ENCODE data around the gene IGFBP2. TPM values are rescaled to one million over a fixed set of nuclear protein-coding genes. Genes with fewer than 3 reads are reported as not detected.

IGFBP2 gene
- total and polyA plus RNA-seq, 2 experiments from 2014 or later, result 163 to 338 TPM

DNA sequence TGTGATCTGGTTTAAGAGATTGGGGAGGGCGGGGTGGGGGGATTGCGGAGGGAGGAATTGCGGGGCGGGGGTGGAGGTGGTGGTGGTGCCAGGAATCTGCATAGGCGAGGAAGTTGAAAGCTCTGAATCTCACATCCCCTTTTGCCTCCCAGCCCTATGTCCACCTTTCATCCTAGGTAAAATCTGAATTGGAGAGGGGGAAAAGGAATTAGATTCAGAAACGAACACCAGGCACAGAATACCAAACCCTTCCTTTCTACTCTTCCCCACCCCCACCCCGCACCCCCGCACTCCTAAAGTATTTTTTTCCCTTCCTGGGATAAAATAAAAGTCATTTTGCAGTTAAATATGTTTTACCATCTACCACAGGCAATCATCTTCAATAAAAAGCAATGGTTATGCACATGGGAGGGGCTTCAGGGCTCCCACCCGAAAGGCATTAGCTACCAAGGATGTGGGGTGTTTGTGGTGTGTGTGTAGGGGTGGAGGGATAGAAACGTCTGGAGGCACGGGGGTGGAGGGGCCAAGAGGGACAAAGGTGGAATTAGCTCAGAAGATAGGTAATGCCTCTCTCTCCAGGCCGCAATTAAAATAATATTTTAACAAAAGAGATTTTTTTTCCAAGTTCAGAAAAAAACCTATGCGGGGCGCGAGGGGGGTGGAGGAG is 60.3 kb downstream of the IGFBP2 start:
- Histone ChIP-seq H3K9me3 (ENCODE audit: low read depth) (no peaks in the 10 kb centered on the region), H3K4me2 (peak overlapping the region; percentile 94), H3K4me3 (peak overlapping the region; percentile 61), H2AFZ (peak overlapping the region; percentile 24), H4K20me1 (ENCODE audit: insufficient read depth, poor library complexity, severe bottlenecking) (peaks cover 21% of the 10 kb centered on the region), H3K27me3 (no peaks in the 10 kb centered on the region), H3K79me2 (peaks cover 48% of the 10 kb centered on the region), H3K27ac (peak overlapping the region; percentile 88), H3K9me2 (replicated peaks; ENCODE audit: insufficient read depth) (no peaks in the 10 kb centered on the region), H3K36me3 (replicated peaks; ENCODE audit: insufficient read depth, low read depth) (no peaks in the 10 kb centered on the region), H3K4me1 (ENCODE audit: insufficient read depth) (peaks cover 43% of the 10 kb centered on the region)
- no peak for DNase-seq (ENCODE audit: low spot score)
- no peak for TF ChIP-seq EZH2phosphoT487 (IDR thresholded peaks at IDR 0.05; ENCODE audit: low read depth, severe bottlenecking, unreplicated experiment)
- 3% methylated on average over 12 of the region's 15 CpGs for WGBS (ENCODE audit: low lambda C conversion rate, missing lambda C conversion rate)

DNA sequence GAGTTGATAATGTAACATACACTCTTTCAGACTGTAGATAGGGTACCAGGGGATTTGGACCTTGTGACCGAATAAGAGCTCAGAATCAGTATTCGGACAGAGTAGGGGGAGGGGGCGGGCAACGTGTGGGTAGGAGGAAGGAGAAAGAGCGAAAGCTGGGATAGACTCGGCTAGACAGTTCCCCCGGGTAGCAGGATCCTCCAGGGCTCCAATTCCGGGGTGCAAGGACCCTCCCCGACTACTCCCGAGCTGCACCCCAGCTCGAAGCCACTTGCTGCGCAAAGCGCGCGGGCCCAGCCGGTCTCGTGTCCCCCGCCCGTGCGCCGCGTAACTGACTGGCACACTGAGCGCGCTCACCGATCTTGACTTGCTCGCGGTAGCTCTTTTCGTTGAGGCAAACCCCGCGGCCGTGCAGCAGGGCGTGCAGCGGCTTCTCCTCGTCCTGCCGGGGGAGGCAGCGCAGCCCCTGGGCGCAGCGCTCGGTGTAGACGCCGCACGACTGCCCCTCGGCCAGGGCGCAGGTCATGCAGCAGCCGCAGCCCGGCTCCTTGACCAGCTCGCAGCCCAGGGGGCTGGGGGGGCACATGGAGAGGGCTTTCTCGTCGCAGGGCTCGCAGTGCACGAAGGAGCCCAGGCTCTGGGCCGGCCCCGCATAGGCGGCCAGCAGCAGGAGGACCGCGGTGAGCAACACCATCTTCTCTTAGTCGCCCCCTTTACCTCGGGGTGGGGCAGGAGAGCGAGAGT is 61.0 kb downstream of the IGFBP2 start:
- DNase-seq (ENCODE audit: low spot score), result peak; percentile 77
- peak overlapping the region; percentile 61 for H3K4me3 ChIP-seq
- H3K9me2 ChIP-seq (replicated peaks; ENCODE audit: insufficient read depth), result no peaks in the 10 kb centered on the region
- H3K9me3 ChIP-seq (ENCODE audit: low read depth), result no peaks in the 10 kb centered on the region
- H3K4me1 ChIP-seq (ENCODE audit: insufficient read depth), result peaks cover 48% of the 10 kb centered on the region
- TF ChIP-seq EZH2 (IDR thresholded peaks at IDR 0.05; ENCODE audit: borderline replicate concordance) (peak; percentile 32), EZH2phosphoT487 (IDR thresholded peaks at IDR 0.05; ENCODE audit: low read depth, severe bottlenecking, unreplicated experiment) (no peak)
- TF ChIP-seq, protein P1, sequence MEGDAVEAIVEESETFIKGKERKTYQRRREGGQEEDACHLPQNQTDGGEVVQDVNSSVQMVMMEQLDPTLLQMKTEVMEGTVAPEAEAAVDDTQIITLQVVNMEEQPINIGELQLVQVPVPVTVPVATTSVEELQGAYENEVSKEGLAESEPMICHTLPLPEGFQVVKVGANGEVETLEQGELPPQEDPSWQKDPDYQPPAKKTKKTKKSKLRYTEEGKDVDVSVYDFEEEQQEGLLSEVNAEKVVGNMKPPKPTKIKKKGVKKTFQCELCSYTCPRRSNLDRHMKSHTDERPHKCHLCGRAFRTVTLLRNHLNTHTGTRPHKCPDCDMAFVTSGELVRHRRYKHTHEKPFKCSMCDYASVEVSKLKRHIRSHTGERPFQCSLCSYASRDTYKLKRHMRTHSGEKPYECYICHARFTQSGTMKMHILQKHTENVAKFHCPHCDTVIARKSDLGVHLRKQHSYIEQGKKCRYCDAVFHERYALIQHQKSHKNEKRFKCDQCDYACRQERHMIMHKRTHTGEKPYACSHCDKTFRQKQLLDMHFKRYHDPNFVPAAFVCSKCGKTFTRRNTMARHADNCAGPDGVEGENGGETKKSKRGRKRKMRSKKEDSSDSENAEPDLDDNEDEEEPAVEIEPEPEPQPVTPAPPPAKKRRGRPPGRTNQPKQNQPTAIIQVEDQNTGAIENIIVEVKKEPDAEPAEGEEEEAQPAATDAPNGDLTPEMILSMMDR (IDR thresholded peaks at IDR 0.05; ENCODE audit: poor library complexity), result no peak
- peak overlapping the region; percentile 24 for H2AFZ ChIP-seq
- peaks cover 41% of the 10 kb centered on the region for H3K79me2 ChIP-seq
- H3K27me3 ChIP-seq, result no peaks in the 10 kb centered on the region
- H4K20me1 ChIP-seq (ENCODE audit: insufficient read depth, poor library complexity, severe bottlenecking), result peaks cover 17% of the 10 kb centered on the region
- H3K27ac ChIP-seq, result peak overlapping the region; percentile 88
- H3K4me2 ChIP-seq, result peak overlapping the region; percentile 94
- under 1% methylated on average over 46 of the region's 59 CpGs for WGBS (ENCODE audit: low lambda C conversion rate, missing lambda C conversion rate)
- H3K36me3 ChIP-seq (replicated peaks; ENCODE audit: insufficient read depth, low read depth), result no peaks in the 10 kb centered on the region

DNA sequence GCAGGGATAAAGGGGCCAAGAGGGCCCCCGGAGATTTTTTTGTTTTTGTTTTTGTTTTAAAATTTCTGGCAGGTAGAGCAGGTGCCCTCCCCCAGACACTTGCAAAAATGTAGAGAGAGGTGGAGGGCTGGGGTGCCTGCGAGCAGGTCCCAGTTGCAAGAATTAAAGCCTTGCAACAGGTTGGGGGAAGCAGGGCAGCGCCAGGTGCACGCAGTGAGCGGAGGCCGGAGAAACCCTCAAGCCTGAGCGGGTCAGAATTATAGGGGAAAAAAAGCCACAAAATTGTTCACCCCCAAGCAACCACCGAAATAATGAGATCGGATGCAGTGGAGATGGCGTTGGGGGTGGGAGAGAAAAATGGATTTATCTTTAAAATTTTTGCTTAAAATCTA is 61.6 kb downstream of the IGFBP2 start:
- WGBS (ENCODE audit: low lambda C conversion rate, missing lambda C conversion rate), result 7% methylated on average over 10 of the region's 10 CpGs
- Histone ChIP-seq H3K9me3 (ENCODE audit: low read depth) (no peaks in the 10 kb centered on the region), H3K79me2 (peaks cover 35% of the 10 kb centered on the region), H3K4me1 (ENCODE audit: insufficient read depth) (peaks cover 54% of the 10 kb centered on the region), H2AFZ (no peak overlapping the region), H3K36me3 (replicated peaks; ENCODE audit: insufficient read depth, low read depth) (no peaks in the 10 kb centered on the region), H3K27me3 (no peaks in the 10 kb centered on the region), H3K4me3 (peak overlapping the region; percentile 61), H3K9me2 (replicated peaks; ENCODE audit: insufficient read depth) (no peaks in the 10 kb centered on the region), H3K4me2 (peak overlapping the region; percentile 94), H3K27ac (peak overlapping the region; percentile 88), H4K20me1 (ENCODE audit: insufficient read depth, poor library complexity, severe bottlenecking) (peaks cover 12% of the 10 kb centered on the region)
- DNase-seq (ENCODE audit: low spot score), result no peak
- TF ChIP-seq, protein P1 (IDR thresholded peaks at IDR 0.05; ENCODE audit: poor library complexity), result no peak
- TF ChIP-seq EZH2 (IDR thresholded peaks at IDR 0.05; ENCODE audit: borderline replicate concordance) (no peak), EZH2phosphoT487 (IDR thresholded peaks at IDR 0.05; ENCODE audit: low read depth, severe bottlenecking, unreplicated experiment) (no peak)

DNA sequence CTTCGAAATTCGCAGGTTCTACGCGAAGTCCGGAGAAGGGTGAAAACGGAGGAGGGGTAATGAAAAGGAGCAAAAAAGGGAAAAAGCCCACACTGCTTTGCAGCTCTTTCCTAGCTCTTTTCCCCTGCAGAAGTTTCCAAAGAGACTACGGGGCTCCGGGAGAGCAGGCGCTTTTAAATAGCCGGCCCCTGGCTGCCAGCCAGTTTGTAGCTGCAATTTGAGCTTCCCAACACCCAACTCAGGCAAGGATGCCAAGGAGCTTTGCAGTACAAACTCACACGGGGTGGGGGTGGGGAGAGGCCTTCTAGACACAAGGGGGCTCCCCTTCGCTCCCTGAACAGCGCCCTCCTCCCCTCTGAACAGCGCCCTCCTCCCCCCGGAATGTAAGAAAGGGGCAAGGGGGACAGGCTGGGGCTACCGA is 62.2 kb downstream of the IGFBP2 start, which contains the start of gene IGFBP5:
Gene IGFBP5 (minus strand): TSS at position 149 of the 421 bp plus-strand sequence. CDS start 774 bp downstream, outside the sequence.
- H3K4me2 ChIP-seq, result peak within 1 kb of the TSS; percentile 94
- peak within 1 kb of the TSS; percentile 24 for H2AFZ ChIP-seq
- H3K9me3 ChIP-seq (ENCODE audit: low read depth), result no peaks in the 10 kb centered on the region
- no peaks in the 10 kb centered on the region for H3K27me3 ChIP-seq
- peaks cover 29% of the 10 kb centered on the region for H3K79me2 ChIP-seq
- H3K27ac ChIP-seq, result peak within 1 kb of the TSS; percentile 88
- H4K20me1 ChIP-seq (ENCODE audit: insufficient read depth, poor library complexity, severe bottlenecking), result peaks cover 7% of the 10 kb centered on the region
- TF ChIP-seq, protein P1 (IDR thresholded peaks at IDR 0.05; ENCODE audit: poor library complexity), result peak; percentile 36
- no peak for TF ChIP-seq EZH2phosphoT487 (IDR thresholded peaks at IDR 0.05; ENCODE audit: low read depth, severe bottlenecking, unreplicated experiment)
- H3K4me3 ChIP-seq, result peak within 1 kb of the TSS; percentile 61
- no peaks in the 10 kb centered on the region for H3K36me3 ChIP-seq (replicated peaks; ENCODE audit: insufficient read depth, low read depth)
- H3K9me2 ChIP-seq (replicated peaks; ENCODE audit: insufficient read depth), result no peaks in the 10 kb centered on the region
- peaks cover 54% of the 10 kb centered on the region for H3K4me1 ChIP-seq (ENCODE audit: insufficient read depth)
- DNase-seq (ENCODE audit: low spot score), result peak; percentile 94
- 8% methylated on average over 10 of the region's 16 CpGs for WGBS (ENCODE audit: low lambda C conversion rate, missing lambda C conversion rate)
